GM18519 (cell line): ENCODE results near the gene PPM1H.

Source experiments
- ATAC-seq: cut with Tn5 transposase; IDR thresholded peaks from one replicate; pipeline ENCODE4 v1.9.1; 2021; ENCODE audit warnings: mild to moderate bottlenecking, moderate library complexity; ENCODE audit not compliant: unreplicated experiment, low FRiP score

PPM1H gene

GRCh38 chr12:62720025-62720424 is 214.9 kb downstream of the PPM1H start:
- ATAC-seq = no peak

- ATAC-seq = no peak
Measured at GRCh38 chr12:62718762-62719426, 216.1 kb downstream of the PPM1H start.

GRCh38 chr12:62717643-62718042 is 217.3 kb downstream of the PPM1H start:
- ATAC-seq = no peak

GRCh38 chr12:62716866-62717525 is 218.0 kb downstream of the PPM1H start:
- no peak for ATAC-seq

- no peak for ATAC-seq
Measured at GRCh38 chr12:62716037-62716436, 218.9 kb downstream of the PPM1H start.

- ATAC-seq = no peak
Measured at GRCh38 chr12:62714774-62715721, 219.9 kb downstream of the PPM1H start.

GRCh38 chr12:62714181-62714773 is 220.7 kb downstream of the PPM1H start:
- ATAC-seq = no peak

- ATAC-seq = no peak
Measured at GRCh38 chr12:62713723-62714122, 221.2 kb downstream of the PPM1H start.

- no peak for ATAC-seq
Measured at GRCh38 chr12:62712681-62713573, 222.0 kb downstream of the PPM1H start.

GRCh38 chr12:62711631-62712241 is 223.2 kb downstream of the PPM1H start:
- ATAC-seq = no peak

- no peak for ATAC-seq
Measured at GRCh38 chr12:62709311-62709710, 225.6 kb downstream of the PPM1H start.

- no peak for ATAC-seq
Measured at GRCh38 chr12:62707939-62708338, 227.0 kb downstream of the PPM1H start.

GRCh38 chr12:62705846-62706245 is 229.1 kb downstream of the PPM1H start:
- no peak for ATAC-seq

- no peak for ATAC-seq
Measured at GRCh38 chr12:62703011-62703380, 232.0 kb downstream of the PPM1H start.

- ATAC-seq = no peak
Measured at GRCh38 chr12:62701492-62701891, 233.5 kb downstream of the PPM1H start.

GRCh38 chr12:62700091-62700880 is 234.7 kb downstream of the PPM1H start:
- no peak for ATAC-seq

GRCh38 chr12:62698701-62699101 is 236.2 kb downstream of the PPM1H start:
- no peak for ATAC-seq

GRCh38 chr12:62697893-62698292 is 237.1 kb downstream of the PPM1H start:
- no peak for ATAC-seq

- ATAC-seq = no peak
Measured at GRCh38 chr12:62695696-62696095, 239.3 kb downstream of the PPM1H start.
